ENCODE data around the gene LPAR2.
A peak's percentile ranks its signal among the peaks of the same experiment; 100 is the strongest.

LPAR2 gene

DNA sequence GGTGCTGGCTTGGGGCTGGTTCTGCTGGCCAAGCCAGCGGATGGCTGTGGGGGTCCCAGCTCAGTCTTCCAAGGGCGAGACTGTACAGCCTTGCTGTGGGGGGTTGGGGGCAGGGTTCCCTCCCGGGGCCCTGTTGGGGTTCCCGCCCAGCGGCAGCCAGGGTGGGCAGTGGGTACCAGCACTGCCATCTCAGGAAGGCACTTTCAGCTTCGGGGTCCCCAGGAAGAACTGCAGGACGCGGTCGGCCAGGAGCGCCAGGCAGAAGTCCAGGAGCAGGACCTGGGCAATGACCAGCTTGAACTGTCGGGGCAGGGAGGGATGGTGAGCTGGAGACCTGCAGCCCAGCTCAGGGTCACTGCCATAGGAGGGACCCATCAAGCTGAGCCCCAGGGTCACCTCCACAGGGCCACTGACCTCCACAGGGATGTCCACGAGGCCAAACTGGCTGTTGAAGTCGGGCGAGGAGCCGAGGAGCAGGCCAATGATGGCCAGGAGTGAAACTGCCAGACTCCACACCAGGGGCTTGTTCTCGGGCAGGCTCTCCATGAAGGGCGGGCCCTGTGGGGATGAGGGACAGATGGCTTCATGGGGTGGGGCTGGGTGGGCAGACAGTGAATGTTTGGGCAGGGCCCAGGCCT lies 17.3 kb upstream of the LPAR2 start:
- no peak overlapping the region for H3K4me3 ChIP-seq (ENCODE audit: low read depth, low read length)
- TF ChIP-seq, protein P1, sequence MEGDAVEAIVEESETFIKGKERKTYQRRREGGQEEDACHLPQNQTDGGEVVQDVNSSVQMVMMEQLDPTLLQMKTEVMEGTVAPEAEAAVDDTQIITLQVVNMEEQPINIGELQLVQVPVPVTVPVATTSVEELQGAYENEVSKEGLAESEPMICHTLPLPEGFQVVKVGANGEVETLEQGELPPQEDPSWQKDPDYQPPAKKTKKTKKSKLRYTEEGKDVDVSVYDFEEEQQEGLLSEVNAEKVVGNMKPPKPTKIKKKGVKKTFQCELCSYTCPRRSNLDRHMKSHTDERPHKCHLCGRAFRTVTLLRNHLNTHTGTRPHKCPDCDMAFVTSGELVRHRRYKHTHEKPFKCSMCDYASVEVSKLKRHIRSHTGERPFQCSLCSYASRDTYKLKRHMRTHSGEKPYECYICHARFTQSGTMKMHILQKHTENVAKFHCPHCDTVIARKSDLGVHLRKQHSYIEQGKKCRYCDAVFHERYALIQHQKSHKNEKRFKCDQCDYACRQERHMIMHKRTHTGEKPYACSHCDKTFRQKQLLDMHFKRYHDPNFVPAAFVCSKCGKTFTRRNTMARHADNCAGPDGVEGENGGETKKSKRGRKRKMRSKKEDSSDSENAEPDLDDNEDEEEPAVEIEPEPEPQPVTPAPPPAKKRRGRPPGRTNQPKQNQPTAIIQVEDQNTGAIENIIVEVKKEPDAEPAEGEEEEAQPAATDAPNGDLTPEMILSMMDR (IDR thresholded peaks at IDR 0.05; ENCODE audit: borderline replicate concordance, insufficient read depth, low read depth, low read length): no peak

DNA sequence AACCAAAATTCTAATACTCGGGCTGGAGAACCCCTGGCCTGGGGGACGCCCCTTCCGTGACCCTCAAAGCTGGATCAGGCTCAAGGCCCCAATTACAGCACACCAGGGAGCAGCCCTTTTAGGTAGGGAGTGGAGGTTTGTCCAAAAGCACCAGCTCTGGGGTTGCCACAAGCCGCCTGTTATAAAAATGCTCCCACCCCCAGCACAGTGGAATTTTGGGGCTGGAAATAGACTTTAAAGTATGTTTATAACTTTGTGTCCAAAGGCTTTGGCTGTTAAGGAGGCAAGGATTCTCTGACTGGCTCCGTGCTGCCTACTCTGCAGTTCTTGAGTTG lies 16.0 kb upstream of the LPAR2 start:
- TF ChIP-seq, protein P1 (IDR thresholded peaks at IDR 0.05; ENCODE audit: borderline replicate concordance, insufficient read depth, low read depth, low read length): no peak
- peak overlapping the region; percentile 85 for H3K4me3 ChIP-seq (ENCODE audit: low read depth, low read length)

DNA sequence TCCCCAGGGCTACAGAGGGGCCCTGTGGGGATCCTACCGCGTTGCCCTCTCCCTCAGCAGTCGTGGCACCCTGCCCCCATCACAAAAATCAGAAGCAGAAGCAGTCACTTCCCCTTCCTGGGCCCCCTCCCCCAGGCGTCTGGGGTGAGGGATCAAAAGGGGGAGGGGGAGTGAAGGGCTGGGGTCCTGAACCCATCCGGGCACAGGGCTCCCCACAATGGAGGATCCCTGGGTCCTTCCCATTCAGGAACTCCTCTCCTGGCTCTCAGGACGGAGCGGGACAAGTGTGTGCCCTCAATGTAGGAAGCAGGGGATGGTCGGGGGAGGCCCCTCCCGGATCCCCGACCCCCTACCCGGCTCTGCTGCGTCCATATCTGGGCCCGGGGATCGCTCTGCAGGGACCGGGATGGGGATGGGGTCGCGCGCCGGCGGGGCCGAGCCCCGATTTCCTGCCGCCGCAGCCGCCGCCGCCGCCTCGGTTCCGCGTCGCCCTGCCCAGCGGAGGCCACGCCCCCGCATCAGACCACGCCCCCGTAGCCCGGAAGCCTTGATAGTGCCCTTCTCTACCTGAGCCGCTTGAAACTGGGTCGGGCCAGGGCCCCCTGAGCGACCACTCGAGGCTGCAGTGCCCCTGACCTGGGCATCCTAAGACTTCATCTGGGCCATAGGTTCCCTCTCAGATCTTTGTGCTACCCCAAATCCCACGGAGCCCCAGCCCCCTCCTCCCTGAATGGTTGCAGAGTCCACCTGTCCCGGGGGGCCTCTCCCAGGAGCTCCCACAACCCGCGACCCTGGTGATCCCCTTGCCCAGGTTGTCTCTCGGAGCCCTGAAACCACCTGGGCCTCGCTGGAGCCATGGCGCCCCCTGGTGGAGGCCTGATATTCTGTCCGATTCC lies 15.4 kb upstream of the LPAR2 start, which contains the start of gene GMIP:
Gene GMIP, minus strand, starts transcription at position 500 of the 896 bp plus-strand sequence. Its CDS starts 128 bp downstream, at position 372.
- TF ChIP-seq, protein P1 (IDR thresholded peaks at IDR 0.05; ENCODE audit: borderline replicate concordance, insufficient read depth, low read depth, low read length): peak; percentile 72
- H3K4me3 ChIP-seq (ENCODE audit: low read depth, low read length): peak within 1 kb of the TSS; percentile 85

DNA sequence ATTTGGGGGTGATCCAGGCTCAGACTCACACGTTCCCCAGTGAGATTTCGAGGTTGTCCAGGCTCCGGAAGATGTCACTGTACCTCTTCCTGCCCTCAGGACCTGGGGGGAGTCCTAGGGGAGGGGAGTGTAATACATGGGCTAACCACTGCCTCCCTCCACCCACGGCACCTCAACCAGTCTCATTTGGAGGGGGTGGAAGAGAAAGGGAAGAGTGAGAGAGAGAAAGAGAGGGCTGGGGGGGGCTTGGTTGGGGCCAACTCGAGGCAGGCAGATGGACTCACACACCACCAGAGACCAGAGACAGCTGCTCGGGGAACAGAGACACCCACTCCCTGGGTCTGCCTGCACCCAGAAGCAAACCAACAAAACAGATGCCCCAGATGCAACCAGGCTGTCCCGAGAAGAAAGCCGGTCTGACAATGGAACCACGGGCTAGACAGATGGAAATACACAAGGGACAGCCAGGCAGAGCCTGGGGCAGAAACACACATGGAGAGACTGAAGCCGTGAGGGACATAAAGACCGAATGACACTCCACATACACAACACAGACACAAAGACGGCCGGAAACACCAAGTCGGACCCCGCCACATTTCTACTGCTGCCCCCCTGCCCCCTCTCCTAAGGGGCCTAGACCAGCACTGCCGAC lies 14.6 kb upstream of the LPAR2 start:
- TF ChIP-seq, protein P1 (IDR thresholded peaks at IDR 0.05; ENCODE audit: borderline replicate concordance, insufficient read depth, low read depth, low read length): no peak
- peak overlapping the region; percentile 85 for H3K4me3 ChIP-seq (ENCODE audit: low read depth, low read length)

DNA sequence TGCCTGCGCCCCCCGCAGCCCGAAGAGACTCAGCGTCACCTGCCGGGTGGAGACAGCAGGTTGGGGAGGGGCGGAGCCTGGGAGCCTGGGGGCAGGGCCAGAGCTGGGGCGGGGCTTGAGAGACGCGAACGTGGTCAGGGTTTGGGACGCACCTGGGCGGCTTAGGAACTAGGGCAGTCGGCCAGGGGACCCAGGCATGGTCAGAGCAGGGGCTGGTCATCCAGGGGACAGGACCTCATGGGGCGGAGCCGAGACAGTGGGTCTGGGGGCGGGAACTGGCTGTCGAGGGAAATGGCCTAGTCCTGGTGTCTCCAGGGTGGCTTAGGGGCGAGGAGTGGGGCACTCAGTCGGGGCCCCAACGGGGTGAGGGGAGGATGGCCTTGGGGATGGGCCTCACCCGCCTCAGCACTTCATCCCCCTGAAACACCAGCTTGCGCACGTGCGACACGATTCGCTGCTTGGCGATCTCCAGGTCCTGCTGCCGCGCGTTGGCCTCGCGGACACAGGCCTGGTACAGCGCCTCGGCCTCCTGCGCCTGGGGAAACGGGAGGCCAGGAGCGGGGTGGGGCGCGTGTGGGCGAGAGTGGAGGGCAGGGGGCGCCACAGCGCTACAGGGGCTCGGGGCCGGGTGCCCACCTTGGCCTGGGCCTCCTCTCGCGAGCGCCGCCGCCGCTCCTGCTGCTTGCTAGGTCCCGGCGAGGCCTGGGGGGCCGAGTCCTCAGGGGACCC lies 9.7 kb upstream of the LPAR2 start:
- TF ChIP-seq, protein P1 (IDR thresholded peaks at IDR 0.05; ENCODE audit: borderline replicate concordance, insufficient read depth, low read depth, low read length): no peak
- no peak overlapping the region for H3K4me3 ChIP-seq (ENCODE audit: low read depth, low read length)

DNA sequence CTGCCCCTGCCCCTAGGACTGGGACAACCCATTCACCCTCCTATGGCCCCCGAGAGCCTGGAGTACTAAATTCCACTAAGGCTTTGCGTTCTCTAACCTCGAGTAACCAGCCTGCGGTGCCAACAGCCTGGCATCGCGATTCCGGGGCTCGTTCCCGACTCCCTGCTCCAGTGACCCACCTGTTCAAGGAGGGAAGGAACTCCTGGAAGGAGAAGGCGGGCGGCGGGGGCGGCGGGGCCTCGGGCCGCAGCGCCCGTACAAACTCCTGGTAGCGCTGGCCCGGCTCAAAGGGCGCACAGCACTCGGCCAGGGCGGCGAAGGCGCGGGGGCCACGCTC lies 9.1 kb upstream of the LPAR2 start:
- H3K4me3 ChIP-seq (ENCODE audit: low read depth, low read length): no peak overlapping the region
- TF ChIP-seq, protein P1 (IDR thresholded peaks at IDR 0.05; ENCODE audit: borderline replicate concordance, insufficient read depth, low read depth, low read length): no peak

Measured in GM12875 (cell line).